Measurements from ENCODE around the gene MAN2A2.
A peak's percentile ranks its signal among the peaks of the same experiment; 100 is the strongest.

Gene MAN2A2

GRCh38 chr15:90880381-90881145 lies 22.5 kb upstream of the MAN2A2 start:
- no peak for DNase-seq (ENCODE audit: low read depth)
- TF ChIP-seq CTCF (IDR thresholded peaks at IDR 0.05; ENCODE audit: low read depth, low read length, missing control alignments), result no peak

DNA sequence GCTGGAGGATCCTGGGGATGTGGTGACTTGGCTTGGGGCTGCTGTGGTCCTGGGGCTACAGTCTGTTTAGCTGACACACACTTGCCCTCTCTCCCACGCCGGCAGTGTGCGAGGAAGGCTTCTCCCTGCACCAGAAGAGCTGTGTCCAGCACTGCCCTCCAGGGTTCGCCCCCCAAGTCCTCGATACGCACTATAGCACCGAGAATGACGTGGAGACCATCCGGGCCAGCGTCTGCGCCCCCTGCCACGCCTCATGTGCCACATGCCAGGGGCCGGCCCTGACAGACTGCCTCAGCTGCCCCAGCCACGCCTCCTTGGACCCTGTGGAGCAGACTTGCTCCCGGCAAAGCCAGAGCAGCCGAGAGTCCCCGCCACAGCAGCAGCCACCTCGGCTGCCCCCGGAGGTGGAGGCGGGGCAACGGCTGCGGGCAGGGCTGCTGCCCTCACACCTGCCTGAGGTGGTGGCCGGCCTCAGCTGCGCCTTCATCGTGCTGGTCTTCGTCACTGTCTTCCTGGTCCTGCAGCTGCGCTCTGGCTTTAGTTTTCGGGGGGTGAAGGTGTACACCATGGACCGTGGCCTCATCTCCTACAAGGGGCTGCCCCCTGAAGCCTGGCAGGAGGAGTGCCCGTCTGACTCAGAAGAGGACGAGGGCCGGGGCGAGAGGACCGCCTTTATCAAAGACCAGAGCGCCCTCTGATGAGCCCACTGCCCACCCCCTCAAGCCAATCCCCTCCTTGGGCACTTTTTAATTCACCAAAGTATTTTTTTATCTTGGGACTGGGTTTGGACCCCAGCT lies 21.7 kb upstream of the MAN2A2 start:
- H3K4me3 ChIP-seq (ENCODE audit: low read depth, low read length), result no peak overlapping the region
- no peak for DNase-seq (ENCODE audit: low read depth)
- no peak for TF ChIP-seq CTCF (IDR thresholded peaks at IDR 0.05; ENCODE audit: low read depth, low read length, missing control alignments)

More at GRCh38 chr15:90880381-90881145, 22.5 kb upstream of the MAN2A2 start:
- no peak overlapping the region for H3K4me3 ChIP-seq (ENCODE audit: low read depth, low read length)

- DNase-seq (ENCODE audit: low read depth), result no peak
- H3K4me3 ChIP-seq (ENCODE audit: low read depth, low read length), result no peak overlapping the region
- TF ChIP-seq CTCF (IDR thresholded peaks at IDR 0.05; ENCODE audit: low read depth, low read length, missing control alignments), result no peak
Measured at GRCh38 chr15:90881978-90882721, 21.0 kb upstream of the MAN2A2 start.

DNA sequence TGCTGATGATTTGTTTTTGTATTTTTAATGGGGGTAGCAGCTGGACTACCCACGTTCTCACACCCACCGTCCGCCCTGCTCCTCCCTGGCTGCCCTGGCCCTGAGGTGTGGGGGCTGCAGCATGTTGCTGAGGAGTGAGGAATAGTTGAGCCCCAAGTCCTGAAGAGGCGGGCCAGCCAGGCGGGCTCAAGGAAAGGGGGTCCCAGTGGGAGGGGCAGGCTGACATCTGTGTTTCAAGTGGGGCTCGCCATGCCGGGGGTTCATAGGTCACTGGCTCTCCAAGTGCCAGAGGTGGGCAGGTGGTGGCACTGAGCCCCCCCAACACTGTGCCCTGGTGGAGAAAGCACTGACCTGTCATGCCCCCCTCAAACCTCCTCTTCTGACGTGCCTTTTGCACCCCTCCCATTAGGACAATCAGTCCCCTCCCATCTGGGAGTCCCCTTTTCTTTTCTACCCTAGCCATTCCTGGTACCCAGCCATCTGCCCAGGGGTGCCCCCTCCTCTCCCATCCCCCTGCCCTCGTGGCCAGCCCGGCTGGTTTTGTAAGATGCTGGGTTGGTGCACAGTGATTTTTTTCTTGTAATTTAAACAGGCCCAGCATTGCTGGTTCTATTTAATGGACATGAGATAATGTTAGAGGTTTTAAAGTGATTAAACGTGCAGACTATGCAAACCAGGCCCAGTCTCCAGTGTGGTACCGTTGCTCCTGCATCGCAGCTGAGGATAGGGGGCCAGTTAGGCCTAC lies 20.1 kb upstream of the MAN2A2 start:
- no peak for TF ChIP-seq CTCF (IDR thresholded peaks at IDR 0.05; ENCODE audit: low read depth, low read length, missing control alignments)
- no peak overlapping the region for H3K4me3 ChIP-seq (ENCODE audit: low read depth, low read length)
- no peak for DNase-seq (ENCODE audit: low read depth)

- DNase-seq (ENCODE audit: low read depth), result no peak
- H3K4me3 ChIP-seq (ENCODE audit: low read depth, low read length), result no peak overlapping the region
- no peak for TF ChIP-seq CTCF (IDR thresholded peaks at IDR 0.05; ENCODE audit: low read depth, low read length, missing control alignments)
Measured at GRCh38 chr15:90883526-90883975, 19.6 kb upstream of the MAN2A2 start.

- DNase-seq (ENCODE audit: low read depth), result no peak
- TF ChIP-seq CTCF (IDR thresholded peaks at IDR 0.05; ENCODE audit: low read depth, low read length, missing control alignments), result no peak
- peak within 1 kb of the TSS; percentile 3; the same call in 1 of the 2 replicates for H3K4me3 ChIP-seq (ENCODE audit: low read depth, low read length)
Measured at GRCh38 chr15:90883976-90884718, 19.0 kb upstream of the MAN2A2 start, which contains the start of gene FES. Gene FES (plus strand): TSS chr15:90884504. CDS start chr15:90885046, 542 bp downstream.
